Endometrial microvascular endothelial cells (primary cell): ENCODE data around the gene TBC1D22A. TPM values are rescaled to one million over a fixed set of nuclear protein-coding genes. Genes with fewer than 3 reads are reported as not detected.

Experiments used
- in situ Hi-C: cut with HindIII; loops from 2 replicates; pipeline ENCODE4 v1.10.0; 2017; ENCODE audit warnings: low sequenced_read_pairs, low pct_unique_long_range_greater_than_20kb; ENCODE audit errors: inconsistent ontology term
- total RNA-seq: library from RNA; depleted of rRNA; stranded (reverse); fragments of >200 nt; gene quantifications from one replicate; pipeline ENCODE4 v1.2.3, GENCODE V29; 2015; ENCODE audit errors: inconsistent ontology term

TBC1D22A gene
- total RNA-seq, 1 donor from 2014 or later = 20.0 TPM

GRCh38 chr22:47034076-47034808 lies 271.8 kb downstream of the TBC1D22A start:
- in situ Hi-C loops = no loop called here

DNA sequence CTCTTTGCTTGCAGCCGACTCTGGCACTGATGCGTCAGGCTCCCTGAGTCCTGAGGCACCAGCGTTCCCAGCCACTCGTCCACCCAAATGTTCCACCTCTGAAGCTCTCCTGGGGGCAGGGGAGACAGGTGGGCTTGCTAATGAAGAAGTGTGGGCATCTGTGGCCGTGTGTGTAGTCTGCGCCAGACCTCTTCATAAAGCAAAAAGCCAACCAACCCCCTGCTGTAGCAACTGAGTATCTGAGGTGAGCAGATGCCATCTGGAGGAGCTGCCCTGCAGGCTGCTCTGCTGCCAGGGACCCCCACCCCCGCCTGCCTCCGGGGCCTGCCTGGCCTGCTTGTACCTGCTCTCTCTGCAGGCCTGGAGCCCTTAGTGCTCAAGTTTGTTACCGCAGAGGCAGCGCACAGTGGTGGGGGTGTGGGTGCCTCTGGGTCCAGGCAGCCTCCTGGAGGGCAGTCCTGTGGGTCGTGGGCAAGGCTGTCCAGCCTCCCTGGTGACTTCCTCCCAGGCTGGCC lies 272.5 kb downstream of the TBC1D22A start:
- in situ Hi-C loops = no loop called here

DNA sequence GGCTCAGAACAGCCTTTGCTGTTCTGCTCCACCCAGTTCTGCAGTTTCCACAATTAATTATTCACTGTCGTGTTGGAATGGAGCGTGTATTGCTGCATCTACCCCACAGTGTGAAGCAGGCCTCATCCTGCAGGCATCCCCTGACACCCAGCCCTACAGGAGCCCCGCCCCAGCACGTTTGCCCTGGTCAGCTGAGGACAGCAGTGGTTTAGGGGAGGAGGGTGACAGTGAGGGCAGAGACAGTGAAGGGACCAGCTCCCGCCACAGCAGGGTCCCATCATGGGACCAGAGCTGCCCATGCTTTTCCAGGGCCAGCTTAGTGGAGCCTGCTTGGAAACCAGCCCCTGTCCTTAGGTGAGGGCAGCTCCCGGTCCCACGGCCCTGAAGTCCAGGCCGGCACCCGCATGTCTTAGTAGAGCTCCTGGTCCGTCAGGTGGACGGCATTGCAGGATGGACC lies 273.0 kb downstream of the TBC1D22A start:
- in situ Hi-C loops = no loop called here

DNA sequence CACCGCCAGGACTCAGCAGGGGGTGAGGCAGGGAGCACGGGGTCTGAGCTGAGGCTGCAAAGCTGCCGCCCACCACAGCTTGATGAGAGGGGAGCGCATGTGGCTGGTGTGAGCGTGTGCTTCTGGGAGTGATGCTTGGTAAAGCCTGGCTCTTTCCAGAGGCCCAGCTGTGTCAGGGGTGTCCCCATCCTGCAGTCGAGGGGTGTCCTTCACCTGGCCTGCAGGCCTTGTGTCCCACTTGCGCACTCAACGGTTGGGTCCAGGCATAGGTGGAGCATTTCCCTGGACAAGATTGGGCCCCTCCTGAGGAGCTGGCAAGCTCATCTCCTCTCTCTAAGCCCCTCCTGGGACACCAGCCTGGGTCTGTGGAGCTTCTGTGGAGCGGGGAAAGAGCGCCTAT lies 273.9 kb downstream of the TBC1D22A start:
- in situ Hi-C loops = no loop called here

GRCh38 chr22:47036936-47037485 lies 274.6 kb downstream of the TBC1D22A start:
- in situ Hi-C loops = no loop called here

DNA sequence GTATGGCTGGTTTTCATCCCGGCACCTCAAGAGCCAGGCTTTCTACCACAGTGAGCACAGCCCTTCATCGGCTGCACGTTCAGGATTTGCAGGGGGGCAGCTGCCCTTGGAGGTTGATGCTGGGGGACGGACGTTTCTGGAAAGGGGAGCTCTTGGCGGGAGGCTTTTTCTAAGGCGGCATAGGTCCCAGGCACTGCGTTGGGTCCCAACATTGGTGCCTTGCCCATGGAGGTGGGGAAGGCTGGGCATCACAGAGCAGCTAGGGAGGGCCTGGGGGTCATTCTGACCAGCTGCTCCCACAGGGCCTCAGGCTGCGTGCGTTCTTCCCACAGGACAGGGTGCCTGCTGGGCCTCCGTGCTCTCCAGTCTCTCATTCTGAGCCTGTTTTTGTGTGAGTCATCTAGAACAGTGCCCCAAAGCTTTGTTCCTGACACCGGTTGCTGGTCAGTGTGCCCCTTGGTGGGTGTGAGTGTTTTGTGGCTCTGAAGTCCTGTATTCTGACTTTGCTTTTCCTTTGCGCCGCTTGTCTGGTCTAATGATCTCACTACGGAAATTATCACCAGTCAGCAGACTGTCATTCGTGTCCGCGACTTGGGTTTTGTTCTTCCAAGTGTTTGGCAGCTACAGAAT lies 275.9 kb downstream of the TBC1D22A start:
- in situ Hi-C loops = no loop called here

DNA sequence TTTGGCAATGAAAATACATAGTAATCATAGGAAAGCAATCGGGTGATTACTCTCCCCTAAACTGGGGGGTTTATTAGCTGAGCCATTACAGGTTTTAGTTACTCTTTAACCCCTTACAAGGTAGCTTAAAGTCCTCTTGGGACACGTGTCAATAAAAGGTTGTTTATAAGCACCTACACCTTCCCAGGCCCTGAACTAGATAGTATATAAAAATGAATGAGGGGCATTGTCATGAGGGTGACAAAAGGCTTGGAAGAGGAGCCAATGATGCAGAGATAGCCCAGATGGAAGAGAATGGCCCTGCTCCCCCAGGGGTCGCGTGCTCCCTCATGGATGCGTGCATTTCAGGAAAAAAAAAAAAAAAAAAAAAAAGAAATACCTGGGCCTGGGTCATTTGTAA lies 276.9 kb downstream of the TBC1D22A start:
- in situ Hi-C loops = no loop called here

DNA sequence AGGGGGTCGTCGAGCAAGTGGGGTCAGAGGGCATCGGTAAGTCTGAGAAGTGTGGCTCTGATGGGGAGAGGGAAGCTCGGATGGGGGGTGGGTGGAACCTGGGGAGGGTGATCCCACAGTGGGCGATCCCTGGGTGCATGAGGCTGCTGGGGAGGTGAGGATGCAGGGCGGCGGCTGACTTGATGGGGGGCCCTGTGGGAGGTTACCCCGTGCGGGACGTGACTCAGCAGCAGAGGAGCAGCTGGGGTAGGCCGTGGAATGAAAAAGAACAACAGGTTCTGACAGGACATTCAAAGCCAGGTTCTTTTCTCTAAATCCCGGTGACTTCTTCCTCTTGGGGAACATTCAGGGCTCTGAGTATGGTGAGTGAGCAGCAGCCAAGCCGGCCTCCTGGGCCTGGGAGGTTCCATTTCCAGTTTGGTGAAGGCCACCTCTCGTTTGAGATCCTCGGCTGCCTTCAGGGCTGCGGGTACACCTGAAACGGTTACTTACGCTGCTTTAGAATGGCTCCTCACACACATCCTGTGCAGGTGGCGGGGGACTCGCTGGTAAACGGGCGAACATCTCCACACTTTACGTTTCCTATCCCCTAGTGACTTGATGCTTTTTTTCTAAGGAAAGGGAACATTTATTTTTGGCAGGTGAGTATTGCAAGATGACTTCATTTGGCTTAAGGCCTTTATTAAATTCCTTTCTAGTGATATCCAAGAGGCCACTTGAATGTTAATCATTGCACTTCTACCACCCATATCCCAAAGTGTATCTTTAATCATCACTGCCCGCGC lies 278.2 kb downstream of the TBC1D22A start:
- in situ Hi-C loops = no loop called here

DNA sequence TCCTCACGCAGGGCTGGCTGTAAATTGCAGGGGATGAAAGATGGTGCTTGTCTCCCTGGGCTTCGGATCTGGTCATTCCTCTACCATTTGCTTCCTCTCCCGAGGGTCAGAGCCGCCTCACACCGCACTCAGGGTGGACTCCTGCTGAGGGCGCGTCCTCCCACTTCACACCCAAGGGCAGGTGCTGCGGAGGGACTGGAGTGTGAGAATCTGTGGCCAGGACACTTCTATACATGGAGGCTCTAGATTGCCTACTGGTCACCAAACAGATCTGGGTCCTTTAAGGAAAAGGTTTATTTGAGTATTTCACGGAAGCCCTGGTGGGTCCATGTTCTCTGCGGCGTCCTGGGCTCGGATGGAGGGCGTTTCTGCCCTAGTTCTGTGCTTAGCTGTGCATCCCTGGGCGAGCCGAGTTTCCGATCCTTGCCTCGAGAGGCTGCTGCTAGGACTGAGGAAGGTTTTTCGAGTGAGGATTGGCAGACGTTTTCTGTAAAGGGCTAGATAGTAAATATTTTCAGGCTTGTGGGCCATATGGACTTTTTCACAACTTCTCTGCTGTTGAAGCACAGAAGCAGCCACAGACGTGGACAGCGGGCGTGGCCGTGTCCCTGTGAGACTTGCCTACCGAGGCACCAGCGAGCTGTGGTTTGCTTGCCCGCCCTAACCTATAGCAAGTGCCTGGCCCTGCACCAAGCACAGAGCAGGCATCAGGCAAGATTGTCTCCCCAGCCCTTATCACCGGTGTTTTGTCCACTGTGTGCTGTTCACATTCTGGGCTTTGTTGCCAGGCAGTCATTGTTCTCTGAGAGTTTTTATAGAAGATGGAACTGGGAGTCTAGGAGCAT lies 279.0 kb downstream of the TBC1D22A start:
- in situ Hi-C loops = no loop called here

DNA sequence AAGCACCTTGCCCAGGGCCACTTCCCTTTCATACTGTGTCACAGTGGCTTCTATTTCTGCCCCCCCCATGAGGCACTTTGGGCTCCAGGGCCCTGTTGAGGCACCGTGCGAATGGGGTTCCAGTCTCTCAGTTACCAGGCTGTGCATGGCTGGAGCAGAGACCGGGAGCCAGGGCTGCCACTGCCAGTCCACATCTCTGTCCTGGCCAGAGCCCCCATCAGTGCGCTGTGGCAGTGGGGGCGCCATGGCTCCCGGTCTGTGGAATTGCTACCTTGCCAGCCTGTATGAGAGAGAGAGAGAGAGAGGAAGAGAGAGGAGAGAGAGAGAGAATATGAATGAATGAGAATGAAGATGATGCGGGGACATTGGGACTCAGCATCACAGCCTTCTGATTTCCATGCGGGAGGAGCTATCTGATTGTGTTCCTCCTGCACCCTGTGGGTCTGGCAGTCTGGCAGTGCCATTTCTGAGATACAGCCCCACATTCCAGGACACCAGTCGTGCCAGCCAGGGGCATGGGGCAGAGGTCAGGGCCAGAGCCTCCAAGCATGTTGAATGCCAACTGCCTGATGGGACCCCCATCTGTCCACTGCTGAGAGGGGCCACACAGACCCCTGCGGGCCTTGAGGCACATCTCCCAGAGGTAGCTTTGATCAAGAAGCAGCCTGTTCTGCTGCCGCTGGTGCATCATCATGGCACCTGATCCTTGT lies 279.8 kb downstream of the TBC1D22A start:
- in situ Hi-C loops = no loop called here

DNA sequence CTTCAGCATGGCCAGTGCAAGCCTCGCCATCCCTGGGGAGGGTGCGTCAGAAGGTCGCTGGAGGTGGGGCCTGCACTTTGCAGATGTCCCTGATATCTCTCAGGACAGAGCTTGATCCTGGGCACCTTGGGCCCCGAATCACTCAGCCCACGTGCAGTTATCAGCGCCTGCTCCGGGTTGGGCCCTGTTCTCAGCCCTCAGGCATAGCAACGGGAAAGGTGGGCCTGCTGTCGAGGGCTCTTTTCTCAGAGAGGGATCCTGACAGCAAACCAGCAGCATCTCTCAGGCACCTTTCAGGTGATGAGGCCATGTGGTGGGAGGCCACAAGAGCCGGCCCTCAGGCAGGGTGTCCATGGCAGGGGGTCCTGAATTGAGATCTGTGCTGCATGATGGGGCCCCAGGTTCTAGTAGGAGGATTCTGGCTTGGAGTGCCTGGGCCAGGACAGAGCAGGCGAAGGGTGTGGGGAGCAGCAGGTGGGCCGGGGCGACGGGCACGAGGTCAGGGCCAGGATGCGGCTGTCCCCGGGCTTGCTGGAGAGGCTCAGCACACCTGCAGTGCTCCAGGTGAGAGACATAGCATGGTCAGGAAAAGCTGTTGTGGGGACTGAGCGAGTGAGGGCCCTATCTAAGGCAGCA lies 280.5 kb downstream of the TBC1D22A start:
- in situ Hi-C loops = no loop called here

GRCh38 chr22:47043835-47044721 lies 281.6 kb downstream of the TBC1D22A start:
- in situ Hi-C loops = no loop called here

DNA sequence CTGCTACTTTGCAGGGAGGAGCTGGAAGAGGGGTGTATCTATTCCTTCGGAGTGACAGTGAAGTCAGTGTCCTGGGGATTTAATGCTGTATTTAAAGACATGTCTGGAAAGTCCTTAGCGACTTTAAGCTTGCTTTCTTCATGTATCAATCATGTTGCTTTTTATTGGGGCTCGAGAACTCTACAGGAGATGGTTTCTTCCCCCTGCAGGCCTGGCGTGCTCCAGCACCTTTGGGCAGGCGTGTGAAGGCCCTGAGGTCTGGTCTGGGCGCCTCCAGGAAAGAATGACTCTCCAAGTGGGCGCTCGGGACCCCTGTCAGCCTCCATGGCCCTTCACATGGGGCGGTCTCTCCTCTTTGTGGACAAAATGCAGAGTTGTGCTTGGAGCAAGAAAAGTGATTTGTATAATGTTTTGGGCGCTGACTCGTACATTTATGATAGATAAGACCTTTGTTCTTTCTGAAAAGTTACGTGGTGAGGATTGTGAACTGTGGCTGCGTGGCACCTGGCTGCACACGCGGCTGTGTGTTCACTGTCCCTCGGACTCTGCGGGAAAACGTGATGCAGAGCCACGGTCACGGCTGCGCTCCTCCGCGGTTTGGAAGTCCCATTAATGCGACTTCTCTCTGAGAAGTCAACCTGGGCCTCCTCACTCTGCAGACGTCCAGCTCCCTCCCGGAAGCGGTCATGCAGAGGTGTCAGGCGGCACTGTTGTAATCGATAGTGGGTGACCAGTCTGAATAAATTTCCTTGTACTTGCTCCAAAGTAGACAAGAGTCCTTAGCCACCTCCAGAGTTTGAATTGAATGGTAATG lies 282.5 kb downstream of the TBC1D22A start:
- in situ Hi-C loops = no loop called here

GRCh38 chr22:47045691-47046410 lies 283.4 kb downstream of the TBC1D22A start:
- in situ Hi-C loops = no loop called here

GRCh38 chr22:47046411-47047065 lies 284.1 kb downstream of the TBC1D22A start:
- in situ Hi-C loops = no loop called here
